Measurements from ENCODE around the gene USHBP1.

GRCh38 chr19:17260842-17261325 is 3.7 kb downstream of the USHBP1 start:
- TF ChIP-seq CTCF (IDR thresholded peaks at IDR 0.05; ENCODE audit: low read length), result peak; percentile 97
- no peak for TF ChIP-seq EZH2 (optimal IDR thresholded peaks at IDR 0.05; ENCODE audit: low read depth, low read length)
- TF ChIP-seq EZH2phosphoT487 (IDR thresholded peaks at IDR 0.05; ENCODE audit: low read length), result no peak
